ENCODE measurements around the gene CTSD.

CTSD gene

GRCh38 chr11:1706634-1707400 is 56.9 kb downstream of the CTSD start:
- H3K36me3 ChIP-seq (ENCODE audit: low read length), result no peaks in the 10 kb centered on the region
- no peaks in the 10 kb centered on the region for H3K9me3 ChIP-seq (ENCODE audit: insufficient read depth, low read length)
- no peaks in the 10 kb centered on the region for H3K79me2 ChIP-seq (ENCODE audit: insufficient read depth, low read length)
- H3K9me2 ChIP-seq (replicated peaks; ENCODE audit: insufficient read depth, low read length), result no peaks in the 10 kb centered on the region
- no peaks in the 10 kb centered on the region for H3F3A ChIP-seq (ENCODE audit: insufficient read depth)
- H2AFZ ChIP-seq (ENCODE audit: low read depth, low read length, severe bottlenecking), result no peak overlapping the region
- H3K4me2 ChIP-seq (ENCODE audit: low read depth, low read length, poor library complexity, severe bottlenecking), result no peak overlapping the region
- no peaks in the 10 kb centered on the region for H3K27me3 ChIP-seq (ENCODE audit: low read length)
- H3K27ac ChIP-seq (ENCODE audit: low read depth, low read length), result no peak overlapping the region
- no peaks in the 10 kb centered on the region for H4K20me1 ChIP-seq (ENCODE audit: low read depth, low read length)
- TF ChIP-seq CTCF (IDR thresholded peaks at IDR 0.05; ENCODE audit: insufficient read depth, low read length, poor library complexity, severe bottlenecking), result no peak
- no peak for TF ChIP-seq EZH2phosphoT487 (conservative IDR thresholded peaks at IDR 0.05; ENCODE audit: low read length)
- H3K4me3 ChIP-seq (ENCODE audit: insufficient read depth, low read length, poor library complexity, severe bottlenecking), result no peak overlapping the region
- H3K9ac ChIP-seq (ENCODE audit: low read length), result no peak overlapping the region

- Histone ChIP-seq H2AFZ (ENCODE audit: low read depth, low read length, severe bottlenecking) (no peak overlapping the region), H3F3A (ENCODE audit: insufficient read depth) (no peaks in the 10 kb centered on the region), H3K4me2 (ENCODE audit: low read depth, low read length, poor library complexity, severe bottlenecking) (no peak overlapping the region), H4K20me1 (ENCODE audit: low read depth, low read length) (no peaks in the 10 kb centered on the region), H3K27ac (ENCODE audit: low read depth, low read length) (no peak overlapping the region), H3K36me3 (ENCODE audit: low read length) (no peaks in the 10 kb centered on the region), H3K9ac (ENCODE audit: low read length) (no peak overlapping the region), H3K79me2 (ENCODE audit: insufficient read depth, low read length) (no peaks in the 10 kb centered on the region), H3K9me3 (ENCODE audit: insufficient read depth, low read length) (no peaks in the 10 kb centered on the region), H3K9me2 (replicated peaks; ENCODE audit: insufficient read depth, low read length) (no peaks in the 10 kb centered on the region), H3K27me3 (ENCODE audit: low read length) (no peaks in the 10 kb centered on the region), H3K4me3 (ENCODE audit: insufficient read depth, low read length, poor library complexity, severe bottlenecking) (no peak overlapping the region)
- TF ChIP-seq EZH2phosphoT487 (conservative IDR thresholded peaks at IDR 0.05; ENCODE audit: low read length), result no peak
- TF ChIP-seq CTCF (IDR thresholded peaks at IDR 0.05; ENCODE audit: insufficient read depth, low read length, poor library complexity, severe bottlenecking), result no peak
Measured at GRCh38 chr11:1705126-1706052, 58.3 kb downstream of the CTSD start.

GRCh38 chr11:1703146-1703545 is 60.6 kb downstream of the CTSD start:
- no peak overlapping the region for H3K4me2 ChIP-seq (ENCODE audit: low read depth, low read length, poor library complexity, severe bottlenecking)
- no peaks in the 10 kb centered on the region for H4K20me1 ChIP-seq (ENCODE audit: low read depth, low read length)
- no peaks in the 10 kb centered on the region for H3F3A ChIP-seq (ENCODE audit: insufficient read depth)
- no peaks in the 10 kb centered on the region for H3K9me3 ChIP-seq (ENCODE audit: insufficient read depth, low read length)
- H3K79me2 ChIP-seq (ENCODE audit: insufficient read depth, low read length), result no peaks in the 10 kb centered on the region
- no peaks in the 10 kb centered on the region for H3K27me3 ChIP-seq (ENCODE audit: low read length)
- no peak overlapping the region for H3K27ac ChIP-seq (ENCODE audit: low read depth, low read length)
- no peaks in the 10 kb centered on the region for H3K36me3 ChIP-seq (ENCODE audit: low read length)
- H2AFZ ChIP-seq (ENCODE audit: low read depth, low read length, severe bottlenecking), result no peak overlapping the region
- TF ChIP-seq CTCF (IDR thresholded peaks at IDR 0.05; ENCODE audit: insufficient read depth, low read length, poor library complexity, severe bottlenecking), result no peak
- no peak overlapping the region for H3K4me3 ChIP-seq (ENCODE audit: insufficient read depth, low read length, poor library complexity, severe bottlenecking)
- H3K9ac ChIP-seq (ENCODE audit: low read length), result no peak overlapping the region
- no peaks in the 10 kb centered on the region for H3K9me2 ChIP-seq (replicated peaks; ENCODE audit: insufficient read depth, low read length)
